Left renal pelvis (tissue), 4 donors: Measurements from ENCODE around the gene C22orf42. TPM values are rescaled to one million over a fixed set of nuclear protein-coding genes. Genes with fewer than 3 reads are reported as not detected.
"Not testable (repeated sequence)": the region's sequence is repeated elsewhere in the genome, so short reads cannot be mapped to it uniquely, and the experiment has no call there.

Source experiments
- DNase-seq, 4 donors: peaks; one replicate each; pipeline ENCODE4 v3.0.0-alpha.2; 2013; ENCODE audit warnings: low read depth in 4 of 4, low spot score in 3 of 4
- polyA plus RNA-seq, 4 donors: library from polyadenylated mRNA; unstranded; fragments of 120-200 nt; gene quantifications; one replicate each; pipeline ENCODE4 v1.2.1, GENCODE V29; 2013; ENCODE audit not compliant: insufficient read length in 4 of 4

Gene C22orf42
- polyA plus RNA-seq, 4 donors, result not detected

DNA sequence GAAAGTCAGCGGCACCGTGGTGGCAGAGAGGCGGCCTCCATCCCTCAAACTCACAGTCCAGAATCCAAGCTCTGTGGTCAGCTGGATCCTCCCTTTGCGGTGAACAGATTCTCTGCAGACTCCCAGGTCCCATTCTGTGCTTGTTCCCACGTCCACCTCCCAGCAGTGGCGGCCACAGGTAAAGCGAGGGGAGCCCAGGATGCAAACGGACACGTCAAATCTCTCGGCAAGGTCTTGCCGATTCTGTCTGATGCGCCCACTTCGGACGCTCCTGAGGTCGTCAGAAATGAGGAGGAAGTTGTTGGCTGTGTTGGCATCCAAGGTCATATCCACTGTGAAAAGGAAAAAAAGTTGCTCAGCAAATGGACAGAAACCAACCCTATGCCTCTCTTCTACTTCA is 31.9 kb upstream of the C22orf42 start:
- DNase-seq, result not testable (repeated sequence)

DNA sequence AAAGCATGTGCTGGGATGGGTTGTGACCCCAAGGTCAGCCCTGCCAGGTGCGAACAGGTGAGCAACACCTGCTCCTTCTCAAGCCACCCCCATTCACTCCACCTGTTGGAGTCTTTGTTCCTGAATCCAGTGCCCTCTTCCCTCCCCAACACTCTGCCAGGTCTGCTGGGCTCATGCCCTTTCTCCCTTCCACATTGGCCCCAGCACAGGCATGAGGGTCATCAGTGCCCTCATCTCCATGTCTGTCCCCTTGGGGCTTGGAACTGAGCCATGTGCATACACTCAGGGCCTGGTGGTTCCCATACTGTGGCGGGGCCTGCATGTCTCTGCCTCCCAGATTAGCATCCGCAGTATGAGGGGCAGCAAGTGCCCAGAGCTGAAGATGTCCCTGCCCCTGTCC is 26.7 kb upstream of the C22orf42 start:
- DNase-seq, result no peak

DNA sequence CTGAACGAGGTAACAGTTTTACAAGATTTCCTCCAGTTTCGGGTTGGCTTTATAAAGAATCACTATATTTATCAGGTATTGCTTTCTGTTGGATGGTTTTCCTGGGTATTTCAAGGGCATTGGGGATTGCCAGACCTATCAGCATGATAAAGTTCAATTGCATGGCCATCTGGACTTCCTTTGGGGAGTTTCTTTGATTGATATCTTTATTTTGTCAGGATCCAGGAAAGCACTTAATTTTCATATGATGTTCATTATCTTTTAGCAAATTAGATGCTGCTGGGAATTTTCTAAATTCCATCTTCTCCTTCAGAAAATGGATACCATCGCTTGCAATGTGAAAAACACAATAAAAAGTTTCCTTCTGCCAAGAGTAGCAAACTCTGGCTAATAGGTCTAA is 24.5 kb upstream of the C22orf42 start:
- DNase-seq, result no peak

DNA sequence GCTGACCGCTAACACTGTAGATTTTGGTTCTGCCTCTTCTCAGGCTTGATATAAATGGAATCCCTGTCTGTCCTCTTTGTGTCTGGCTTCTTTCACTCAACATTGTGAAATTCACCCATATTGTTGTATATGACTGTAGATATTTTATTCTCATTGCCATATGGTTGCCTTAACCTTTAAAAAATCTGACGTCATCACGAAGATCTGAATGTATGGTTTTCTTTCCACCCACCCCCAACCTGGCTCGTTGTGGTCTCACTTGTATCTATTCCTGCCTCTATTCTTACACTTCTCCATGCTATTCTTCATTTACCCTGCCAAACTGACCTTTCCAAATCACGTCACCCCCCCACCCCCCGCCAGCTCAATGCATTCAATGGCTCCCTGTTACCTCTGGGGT is 21.9 kb upstream of the C22orf42 start:
- DNase-seq, result no peak

DNA sequence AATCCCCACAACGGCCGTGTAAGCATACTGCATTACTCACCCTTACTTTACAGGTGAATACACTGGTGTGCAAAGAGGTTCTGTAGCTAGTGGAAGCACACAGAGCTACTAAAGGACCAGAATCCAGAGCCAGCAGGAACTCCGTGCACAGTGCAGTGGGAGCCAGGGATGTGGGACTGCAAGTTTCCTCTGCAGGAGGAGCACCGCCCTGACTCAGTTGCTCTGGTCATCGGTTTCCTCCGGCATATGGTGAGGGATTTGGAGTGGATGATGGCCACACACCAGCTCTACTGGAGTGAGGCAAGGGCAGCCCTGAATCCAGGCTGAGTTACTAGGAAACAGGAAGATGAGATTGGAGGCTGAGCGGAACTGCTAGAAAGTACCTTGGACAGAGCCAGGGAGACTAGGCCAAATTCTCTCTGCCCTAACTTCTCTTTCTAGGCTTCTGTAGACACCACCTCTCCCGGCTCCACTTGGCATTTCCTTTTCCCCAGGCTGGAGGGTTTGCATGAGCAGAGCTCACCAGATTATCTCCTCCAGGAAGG is 18.2 kb upstream of the C22orf42 start:
- DNase-seq, result no peak

DNA sequence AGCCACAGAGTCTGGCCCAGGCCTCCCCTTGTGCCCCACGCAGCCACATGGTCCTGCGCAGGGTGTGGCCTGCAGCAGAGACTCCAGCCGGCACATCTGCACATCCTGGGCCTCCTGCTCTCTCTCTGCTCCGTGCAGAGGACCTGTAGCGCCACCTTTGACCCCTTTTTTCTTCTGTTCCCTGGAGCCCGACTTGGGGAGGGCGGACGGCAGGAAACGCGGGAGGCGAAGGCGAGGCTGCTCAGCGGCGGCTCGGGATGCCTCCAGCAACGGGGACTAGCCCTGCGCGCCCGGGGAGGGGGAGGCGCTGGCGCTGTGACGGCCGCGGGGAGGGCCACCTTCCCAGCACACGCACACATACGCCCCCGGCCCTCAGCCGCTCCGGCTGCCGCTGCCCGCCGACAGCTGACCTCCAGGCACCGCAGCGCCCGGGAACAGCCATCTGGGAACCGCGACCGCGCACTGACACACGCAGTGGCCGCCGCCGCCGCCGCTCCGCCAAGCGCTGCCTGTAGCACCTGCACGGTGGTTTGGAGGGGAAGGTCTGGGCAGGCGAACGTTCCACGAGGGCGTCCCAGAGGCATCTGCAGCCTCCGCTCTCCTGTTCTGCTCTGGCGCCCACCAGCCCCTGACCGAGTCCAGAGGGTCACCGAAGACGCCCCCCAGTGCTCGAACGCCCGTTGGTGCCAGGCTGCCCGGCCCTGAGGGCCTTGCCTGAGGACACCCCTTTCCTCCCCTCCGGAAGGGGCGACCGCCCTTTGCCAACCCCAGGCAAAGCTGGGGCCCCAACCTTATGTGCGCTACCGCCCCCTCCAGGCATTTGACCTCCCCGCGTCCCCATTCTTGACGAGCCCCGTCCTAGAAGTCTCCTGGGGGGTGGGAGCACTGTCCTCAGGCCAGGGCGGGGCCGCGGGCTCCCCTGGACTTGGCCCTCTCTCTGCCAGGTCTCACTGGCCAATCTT is 16.9 kb upstream of the C22orf42 start:
- DNase-seq, result peak in 1 of 4 donors; percentile 9

DNA sequence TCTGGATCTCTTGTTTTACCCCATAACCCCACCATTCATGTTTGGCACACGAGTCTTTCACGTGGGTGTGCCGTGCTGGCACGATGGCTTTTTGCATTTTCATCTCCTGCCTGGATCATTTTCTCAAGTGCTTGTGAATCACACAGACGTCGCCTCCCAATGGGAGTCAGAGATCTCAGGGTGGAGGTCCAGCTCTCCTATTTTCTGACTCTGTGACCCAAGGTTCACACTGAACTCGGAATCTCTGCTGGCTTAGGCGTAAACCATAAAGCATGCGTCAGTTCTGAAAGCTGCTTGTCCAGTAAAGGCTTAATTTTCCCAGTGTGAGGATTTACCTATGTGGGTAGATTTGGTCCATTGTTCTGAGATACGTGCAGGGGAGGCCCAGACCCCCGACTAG is 16.0 kb upstream of the C22orf42 start:
- no peak for DNase-seq

DNA sequence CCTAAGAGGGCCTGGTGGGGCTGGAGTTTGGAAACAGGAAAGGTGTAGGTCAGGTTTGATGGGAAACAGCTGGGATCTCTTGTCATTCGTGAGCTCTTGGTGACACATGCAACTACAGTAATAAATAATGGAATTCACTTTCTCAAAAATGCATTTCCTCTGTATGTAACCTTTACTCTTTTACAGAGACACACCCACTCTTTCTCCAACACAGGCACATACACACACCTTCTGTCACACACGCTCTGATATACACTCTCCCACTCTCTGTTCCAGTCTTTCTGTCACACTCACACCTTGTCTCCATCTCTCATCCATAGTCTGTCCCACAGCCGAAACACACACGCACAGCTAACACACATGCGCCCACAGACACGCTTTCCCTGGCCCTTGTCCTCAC is 6.6 kb upstream of the C22orf42 start:
- no peak for DNase-seq

DNA sequence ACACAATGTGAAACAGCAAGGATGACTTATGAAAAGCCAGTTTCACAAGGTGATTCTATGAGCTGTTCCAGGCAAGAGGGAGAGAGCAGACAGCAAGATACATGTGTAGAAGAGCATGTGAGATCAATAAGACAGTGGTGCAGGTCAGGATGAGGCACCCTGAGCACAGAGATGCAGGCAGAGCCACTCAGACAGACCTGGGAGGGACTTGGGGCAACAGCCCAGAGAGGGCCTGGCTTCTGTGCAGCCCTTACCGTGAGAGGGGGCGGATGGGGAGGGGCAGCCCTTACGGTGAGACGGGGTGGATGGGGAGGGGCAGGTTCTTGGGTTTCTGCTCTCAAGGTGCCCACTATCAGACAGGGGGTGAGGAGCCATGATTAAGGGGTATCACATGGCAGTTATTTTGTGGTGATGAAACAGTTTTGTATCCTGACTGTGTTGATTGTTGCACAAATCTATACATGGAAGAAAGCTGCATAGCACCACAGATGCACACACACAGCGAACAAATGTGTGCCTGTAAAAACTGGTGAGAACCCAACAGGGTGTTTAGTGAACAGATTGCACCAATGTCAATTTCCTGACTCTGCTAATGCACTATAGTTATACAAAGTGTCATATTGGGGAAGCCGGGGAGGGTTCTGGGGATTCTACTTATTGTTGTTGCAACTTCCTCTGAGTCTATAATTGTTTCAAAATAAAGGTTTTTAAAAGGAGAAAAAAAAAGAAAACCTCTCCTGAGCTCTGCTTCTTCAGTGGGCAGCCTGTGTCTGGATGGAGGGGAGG is 5.2 kb upstream of the C22orf42 start:
- no peak for DNase-seq

DNA sequence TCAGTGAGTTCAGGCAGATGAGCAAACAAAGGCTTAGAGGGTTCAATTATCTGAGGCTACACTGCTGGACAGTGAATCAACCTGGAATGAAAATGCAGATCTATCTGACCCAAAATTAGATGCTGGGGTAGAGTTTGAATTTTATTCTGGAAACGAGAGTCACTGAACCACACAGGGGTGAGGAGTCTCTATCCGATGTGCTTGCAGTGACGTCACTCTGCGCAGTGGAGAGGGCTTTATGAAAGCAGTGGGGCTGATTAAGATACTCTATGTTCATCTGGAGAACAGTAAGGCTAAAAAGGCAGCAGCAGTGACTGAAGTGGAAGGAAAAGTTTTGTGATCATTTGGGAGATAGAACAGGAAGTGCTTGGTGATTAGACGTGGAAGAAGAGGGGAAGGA is 1.3 kb upstream of the C22orf42 start:
- DNase-seq, result not testable (repeated sequence)

DNA sequence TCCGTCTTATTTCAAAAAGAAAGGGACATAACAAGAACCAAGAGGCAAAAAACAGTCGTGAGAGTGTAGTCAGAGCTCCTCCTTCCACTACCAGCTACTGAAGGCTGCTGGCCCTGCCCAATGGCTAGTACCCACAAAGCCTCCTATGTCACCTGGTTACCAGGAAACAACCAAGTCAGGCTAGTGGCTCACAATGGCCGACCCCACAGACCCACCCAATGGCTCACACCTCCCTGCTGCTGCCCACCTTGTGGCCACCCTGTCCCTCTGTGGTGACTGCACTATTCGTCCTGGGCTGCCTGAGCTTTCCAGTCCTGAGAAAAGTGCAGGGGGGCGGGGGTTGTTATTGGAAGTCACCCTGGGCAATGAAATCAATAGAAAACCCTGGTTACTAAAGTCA is 1.5 kb downstream of the C22orf42 start:
- not testable (repeated sequence) for DNase-seq

DNA sequence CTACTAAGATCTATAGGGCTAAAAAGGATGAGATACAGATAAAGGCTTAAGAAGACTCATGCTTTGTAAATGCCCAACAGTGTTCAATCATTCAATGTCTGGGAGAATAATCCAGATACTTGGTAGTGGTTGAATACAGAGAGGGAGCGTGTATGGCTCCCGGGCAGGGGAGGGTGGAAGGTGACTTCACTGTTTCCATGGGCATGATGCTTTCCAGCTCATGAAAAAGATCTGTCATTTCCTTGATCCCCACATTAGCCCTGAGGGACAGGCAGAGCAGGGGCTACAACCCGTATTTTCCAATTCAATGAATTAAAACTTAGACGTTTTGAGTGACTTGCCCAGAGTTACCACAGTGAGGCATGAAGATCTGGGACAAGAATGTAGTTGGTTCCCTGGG is 4.4 kb downstream of the C22orf42 start:
- not testable (repeated sequence) for DNase-seq

DNA sequence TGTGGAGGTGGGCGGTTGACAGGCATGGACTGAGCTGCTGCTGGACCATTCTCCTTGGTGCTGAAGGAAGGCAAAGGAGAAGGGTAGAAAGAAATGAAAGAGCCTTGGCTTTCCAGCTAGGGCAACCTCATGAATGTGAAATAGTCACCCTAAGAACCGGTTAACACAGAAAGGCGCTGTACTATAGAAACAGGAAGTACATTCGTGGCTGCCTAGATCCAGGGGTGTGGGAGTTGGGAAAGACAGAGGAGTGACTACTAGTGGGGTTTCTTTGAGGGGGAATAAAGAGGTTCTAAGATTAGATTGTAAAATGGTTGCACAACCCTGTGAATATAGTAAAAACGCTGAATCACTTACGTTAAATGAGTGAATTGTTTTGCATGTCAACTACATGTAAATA is 7.5 kb downstream of the C22orf42 start:
- DNase-seq, result not testable (repeated sequence)

DNA sequence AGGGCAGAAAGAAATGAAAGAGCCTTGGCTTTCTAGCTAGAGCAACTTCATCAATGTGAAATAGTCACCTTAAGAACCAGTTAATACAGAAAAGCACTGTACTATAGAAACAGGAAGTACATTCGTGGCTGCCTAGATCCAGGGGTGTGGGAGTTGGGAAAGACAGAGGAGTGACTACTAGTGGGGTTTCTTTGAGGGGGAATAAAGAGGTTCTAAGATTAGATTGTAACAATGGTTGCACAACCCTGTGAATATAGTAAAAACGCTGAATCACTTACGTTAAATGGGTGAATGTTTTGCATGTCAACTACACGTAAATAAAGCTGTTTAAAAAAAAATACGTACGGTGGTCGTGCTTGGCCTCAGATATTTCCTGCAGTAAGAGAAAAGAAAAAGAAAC is 8.5 kb downstream of the C22orf42 start:
- DNase-seq, result not testable (repeated sequence)

DNA sequence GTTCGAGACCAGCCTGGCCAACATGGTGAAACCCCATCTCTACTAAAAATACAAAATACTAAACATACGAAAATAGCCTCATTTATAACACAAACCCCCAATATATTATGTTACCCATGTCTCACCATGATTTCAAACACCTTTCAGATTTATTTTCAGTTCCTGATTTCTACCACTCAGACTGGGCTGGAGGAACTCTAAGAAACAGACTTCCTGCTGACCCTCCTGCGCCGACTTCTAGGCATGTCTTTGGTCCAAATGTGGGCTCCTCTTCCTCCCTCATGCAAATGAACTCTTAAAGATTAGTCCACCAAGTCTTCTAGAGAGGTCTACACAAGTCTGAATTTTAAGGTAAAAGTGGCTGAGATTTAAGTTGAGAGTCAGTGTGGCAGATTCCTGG is 10.7 kb downstream of the C22orf42 start:
- DNase-seq, result not testable (repeated sequence)

DNA sequence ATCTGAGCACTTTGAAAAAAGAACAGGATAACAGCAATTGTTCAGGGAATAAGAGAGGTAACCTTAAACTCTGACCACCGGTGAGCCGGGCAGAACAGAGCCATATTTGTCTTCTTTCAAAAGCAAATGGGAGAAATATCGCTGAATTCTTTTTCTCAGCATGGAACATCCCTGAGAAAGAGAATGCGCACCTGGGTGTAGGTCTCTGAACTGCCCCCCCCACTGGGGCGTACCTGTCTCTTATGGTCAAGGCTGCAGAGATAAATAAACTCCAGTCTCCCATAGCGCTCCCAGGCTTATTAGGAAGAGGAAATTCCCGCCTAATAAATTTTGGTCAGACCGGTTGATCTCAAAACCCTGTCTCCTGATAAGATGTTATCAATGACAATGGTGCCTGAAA is 12.0 kb downstream of the C22orf42 start:
- DNase-seq, result not testable (repeated sequence)

DNA sequence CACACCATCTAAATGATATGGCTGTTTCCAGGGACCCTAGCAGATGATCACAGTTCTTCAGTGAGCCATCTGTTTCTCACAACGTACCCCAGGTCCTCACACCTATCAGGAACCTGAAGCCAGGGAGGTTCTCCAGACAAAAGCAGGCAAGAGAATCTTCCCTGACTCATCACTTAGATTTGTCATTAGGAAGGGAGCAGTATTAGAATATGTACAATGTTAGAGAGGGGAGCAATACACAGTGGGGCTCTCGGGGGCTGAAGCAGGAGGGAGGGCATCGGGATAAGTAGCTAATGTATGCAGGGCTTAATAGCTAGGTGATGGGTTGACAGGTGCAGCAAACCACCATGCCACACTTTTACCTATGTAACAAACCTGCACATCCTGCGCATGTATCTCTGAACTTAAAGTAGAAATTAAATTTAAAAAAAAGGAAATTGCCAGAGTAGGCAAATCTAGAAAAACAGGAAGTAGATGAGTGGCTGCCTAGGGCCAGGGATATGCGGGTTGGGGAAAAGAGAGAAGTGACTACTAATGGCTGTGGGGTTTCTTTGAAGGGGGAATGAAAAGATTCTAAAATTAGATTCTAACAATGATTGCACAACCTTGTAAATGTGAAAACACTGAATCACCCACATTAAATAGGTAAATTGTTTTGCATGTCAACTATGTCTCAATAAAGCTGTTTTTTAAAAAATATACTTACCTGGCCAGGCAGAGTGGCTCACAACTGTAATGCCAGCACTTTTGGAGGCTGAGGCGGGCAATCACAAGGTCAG is 14.4 kb downstream of the C22orf42 start:
- no peak for DNase-seq

DNA sequence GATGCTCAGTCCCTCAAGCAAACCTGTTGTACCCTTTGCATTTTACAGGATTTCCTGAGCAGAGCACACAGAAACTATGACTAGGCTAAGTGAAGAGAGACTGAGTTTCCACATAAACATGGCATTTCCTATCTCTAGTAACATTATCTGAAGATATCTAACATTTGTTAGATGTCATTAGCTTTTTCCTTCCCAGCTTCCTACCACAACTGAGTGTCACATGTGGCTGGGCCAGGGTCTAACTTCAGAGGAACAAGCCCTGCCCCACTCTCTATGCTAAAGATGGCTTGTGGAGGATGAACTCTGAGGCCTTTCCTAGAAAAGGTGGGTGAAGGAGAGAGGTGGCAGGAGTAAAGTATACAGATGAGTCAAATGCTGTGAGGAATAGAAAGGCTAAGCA is 16.5 kb downstream of the C22orf42 start:
- no peak for DNase-seq

DNA sequence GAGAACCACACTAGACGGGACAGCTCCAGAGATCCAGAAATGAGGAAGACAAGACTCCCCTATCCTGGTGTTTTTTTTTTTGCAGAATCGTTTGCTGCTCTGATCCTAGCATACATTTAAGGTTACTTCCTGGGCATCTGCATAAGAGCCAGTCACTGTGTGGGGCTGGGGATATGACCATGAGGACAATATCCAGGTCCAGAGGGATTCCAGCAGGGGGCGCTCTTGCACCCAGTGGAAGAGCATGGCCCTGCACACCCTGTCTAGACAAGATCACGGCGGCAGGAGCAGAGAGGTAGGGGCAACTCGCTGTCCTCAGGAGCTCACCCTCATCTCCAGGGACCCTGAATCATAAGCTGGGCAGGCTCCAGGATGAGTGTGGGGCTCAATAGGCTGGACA is 18.4 kb downstream of the C22orf42 start:
- not testable (repeated sequence) for DNase-seq

DNA sequence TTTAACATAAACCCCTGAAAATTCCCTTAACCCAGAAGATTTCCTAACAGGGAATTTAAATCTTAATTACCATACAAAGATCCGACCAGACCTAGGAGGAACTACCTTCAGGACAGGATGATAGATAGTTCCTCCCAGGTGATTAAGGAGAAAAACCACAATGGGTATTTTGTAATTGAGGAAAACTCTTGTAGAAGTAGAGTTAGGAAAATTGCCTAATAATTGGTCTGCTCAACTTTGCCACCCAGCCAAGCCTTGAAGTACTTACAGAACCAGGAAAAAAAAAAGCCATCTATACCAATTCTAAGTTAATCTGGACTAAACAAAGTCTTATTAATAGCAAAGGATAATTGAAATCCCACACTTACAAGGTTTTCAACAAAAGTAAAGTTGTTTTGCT is 20.5 kb downstream of the C22orf42 start:
- not testable (repeated sequence) for DNase-seq
